ENCODE data around the gene UPF2. TPM values are rescaled to one million over a fixed set of nuclear protein-coding genes. Genes with fewer than 3 reads are reported as not detected.
"Not testable (repeated sequence)": the region's sequence is repeated elsewhere in the genome, so short reads cannot be mapped to it uniquely, and the experiment has no call there.

The UPF2 gene
- 13.1 and 17.1 TPM in 2 replicates for total RNA-seq

- peak; percentile 80 for DNase-seq (ENCODE audit: extremely low read depth, low read depth, low spot score)
Measured at GRCh38 chr10:12042797-12043651, at the start of gene UPF2. UPF2 (minus strand) TSS chr10:12042809; CDS start chr10:12035423, 7,386 bp downstream.

DNA sequence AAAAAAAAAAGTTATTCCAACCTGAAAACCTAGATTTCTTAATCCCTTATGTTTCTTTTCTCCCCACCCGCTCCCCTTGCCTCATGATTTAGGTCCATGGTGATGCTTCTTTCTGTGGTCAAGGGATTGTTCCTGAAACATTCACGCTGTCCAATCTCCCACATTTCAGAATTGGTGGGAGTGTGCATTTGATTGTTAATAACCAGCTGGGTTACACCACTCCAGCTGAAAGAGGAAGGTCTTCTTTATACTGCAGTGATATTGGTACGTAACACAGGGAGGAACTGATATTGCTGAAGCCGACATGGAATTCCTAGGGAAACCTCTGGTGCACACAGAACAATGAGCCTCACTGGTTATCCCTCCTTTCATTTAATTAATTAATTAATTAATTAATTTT lies 48.8 kb upstream of the UPF2 start:
- no peak for DNase-seq (ENCODE audit: extremely low read depth, low read depth, low spot score)

DNA sequence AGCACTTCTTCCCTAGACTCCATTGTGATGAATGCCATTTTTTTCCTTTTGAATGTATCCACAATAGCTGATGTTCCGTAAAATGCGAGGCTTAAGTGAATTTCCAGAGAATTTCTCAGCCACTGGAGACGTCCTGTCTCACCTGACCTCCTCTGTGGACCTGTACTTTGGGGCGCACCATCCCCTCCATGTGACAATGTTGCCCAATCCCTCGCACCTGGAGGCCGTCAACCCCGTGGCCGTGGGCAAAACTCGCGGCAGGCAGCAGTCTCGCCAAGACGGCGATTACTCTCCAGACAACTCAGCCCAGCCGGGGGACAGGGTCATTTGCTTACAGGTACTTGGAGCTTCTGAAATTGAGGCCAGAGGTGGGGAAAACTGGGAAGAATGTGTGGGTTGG lies 46.3 kb upstream of the UPF2 start:
- DNase-seq (ENCODE audit: extremely low read depth, low read depth, low spot score), result no peak

GRCh38 chr10:12081879-12082557 lies 39.4 kb upstream of the UPF2 start:
- no peak for DNase-seq (ENCODE audit: extremely low read depth, low read depth, low spot score)

DNA sequence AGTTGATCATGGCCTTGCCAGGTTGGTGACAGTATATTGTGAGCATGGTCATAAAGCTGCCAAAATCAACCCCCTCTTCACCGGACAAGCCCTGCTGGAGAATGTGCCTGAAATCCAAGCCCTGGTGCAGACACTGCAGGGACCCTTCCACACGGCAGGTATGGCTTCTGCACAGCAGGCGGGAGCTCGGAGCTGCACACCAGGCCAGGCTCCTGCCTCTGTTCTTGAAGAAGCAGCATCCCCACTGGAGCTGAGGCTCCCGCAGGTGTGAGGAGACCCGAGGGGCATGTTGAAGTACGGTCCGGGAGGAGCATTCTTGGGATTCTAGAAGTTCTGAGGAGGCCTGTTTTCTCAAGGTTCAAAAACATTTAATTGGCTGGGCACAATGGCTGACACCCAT lies 38.9 kb upstream of the UPF2 start:
- no peak for DNase-seq (ENCODE audit: extremely low read depth, low read depth, low spot score)

DNA sequence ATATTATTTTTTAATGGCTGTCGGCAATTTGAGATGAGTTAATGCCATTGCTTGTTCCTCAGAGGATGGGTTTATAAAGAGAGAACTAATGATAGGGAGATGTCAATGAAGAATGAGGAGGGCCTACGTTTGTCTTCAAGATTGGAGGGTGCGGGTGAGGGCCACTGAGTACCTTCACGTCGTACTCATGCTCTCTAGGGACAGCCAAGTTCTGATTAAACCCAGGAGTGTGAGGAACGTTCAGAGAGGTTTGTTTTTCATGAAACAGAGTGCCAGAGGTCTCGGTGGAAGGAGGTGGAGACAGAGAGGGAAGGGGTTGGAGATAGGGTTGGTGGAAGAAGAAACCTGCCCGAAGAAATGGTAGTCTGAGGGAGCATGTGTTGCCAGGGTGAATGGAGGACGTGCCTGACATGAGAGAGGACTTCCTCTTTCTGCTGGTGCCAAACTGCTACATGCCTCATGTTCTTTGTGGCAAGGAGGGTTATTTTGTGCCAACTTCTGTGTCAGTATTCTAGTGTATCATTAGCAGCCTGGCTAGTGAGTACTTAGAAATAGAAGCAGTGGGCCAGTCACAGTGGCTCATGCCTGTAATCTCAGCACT lies 35.1 kb upstream of the UPF2 start:
- no peak for DNase-seq (ENCODE audit: extremely low read depth, low read depth, low spot score)

DNA sequence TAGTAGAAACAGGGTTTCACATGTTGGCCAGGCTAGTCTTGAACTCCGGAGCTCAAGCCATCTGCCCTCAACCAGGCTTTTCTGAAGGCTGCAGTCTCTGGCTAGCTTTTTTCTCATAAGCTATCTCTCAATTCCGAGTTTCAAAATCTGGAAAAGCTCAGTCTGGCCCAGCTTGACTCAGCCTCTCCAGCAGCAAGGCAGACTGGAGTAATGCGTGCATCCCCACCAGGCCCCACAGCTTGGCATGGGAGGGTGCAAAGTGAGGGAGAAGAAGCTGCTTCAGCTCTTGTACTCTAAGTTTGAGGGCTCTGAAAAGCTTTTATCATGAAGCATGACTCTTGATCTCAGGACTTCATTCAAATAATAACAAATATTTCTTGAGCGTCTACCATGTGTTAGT lies 30.9 kb upstream of the UPF2 start:
- no peak for DNase-seq (ENCODE audit: extremely low read depth, low read depth, low spot score)

DNA sequence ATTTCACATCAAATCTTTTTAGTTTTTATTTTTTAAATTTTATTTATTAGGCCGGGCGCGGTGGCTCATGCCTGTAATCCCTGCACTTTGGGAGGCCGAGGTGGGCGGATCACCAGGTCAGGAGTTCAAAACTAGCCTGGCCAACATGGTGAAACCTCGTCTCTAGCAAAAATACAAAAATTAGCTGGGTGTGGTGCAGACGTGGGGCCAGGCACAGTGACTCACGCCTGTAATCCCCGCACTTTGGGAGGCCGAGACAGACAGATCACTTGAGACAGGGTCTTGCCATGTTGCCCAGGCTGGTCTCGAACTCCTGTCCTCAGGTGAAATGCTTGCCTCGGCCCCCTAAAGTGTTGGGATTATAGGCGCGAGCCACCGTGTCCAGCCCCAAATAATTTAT lies 28.8 kb upstream of the UPF2 start:
- DNase-seq (ENCODE audit: extremely low read depth, low read depth, low spot score), result not testable (repeated sequence)

- DNase-seq (ENCODE audit: extremely low read depth, low read depth, low spot score), result peak; percentile 52
Measured at GRCh38 chr10:12068449-12069269, 26.1 kb upstream of the UPF2 start, which contains the start of gene DHTKD1. DHTKD1 (plus strand) TSS chr10:12068954; CDS start chr10:12069034, 80 bp downstream.

DNA sequence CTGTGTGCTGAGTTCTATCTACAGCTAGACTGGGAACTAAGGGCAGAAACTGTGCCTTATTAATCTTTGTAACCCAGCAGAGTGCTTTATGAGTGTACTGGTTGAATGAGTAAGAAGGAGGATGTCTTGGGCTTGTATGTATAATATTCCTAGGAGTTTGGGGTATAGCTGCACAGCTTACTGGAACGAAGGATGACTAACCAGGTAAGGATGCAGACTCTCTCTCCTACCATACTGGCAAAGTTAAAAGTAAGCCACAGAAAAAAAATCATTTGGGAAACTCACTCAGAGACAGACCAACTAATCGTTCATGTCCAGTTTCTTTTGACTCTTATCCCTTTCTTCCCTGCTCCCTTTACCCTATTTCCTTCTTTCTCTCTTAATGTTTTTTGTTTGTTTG lies 24.7 kb upstream of the UPF2 start:
- DNase-seq (ENCODE audit: extremely low read depth, low read depth, low spot score), result no peak

DNA sequence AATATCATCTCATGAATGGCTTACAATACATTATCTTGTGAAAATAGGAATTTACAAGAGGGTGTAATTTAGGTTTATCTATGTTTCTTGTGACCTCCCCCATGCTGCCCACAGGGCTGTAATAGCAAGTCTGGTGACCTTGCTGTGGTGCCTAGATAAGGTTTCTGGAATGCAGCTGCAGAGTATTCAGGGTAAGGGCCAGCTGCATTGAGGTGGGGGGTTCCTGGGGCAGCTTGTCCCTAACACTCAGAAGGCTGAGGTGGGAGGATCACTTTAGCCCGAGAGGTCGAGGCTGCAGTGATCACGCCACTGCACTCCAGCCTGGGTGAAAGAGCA lies 20.8 kb upstream of the UPF2 start:
- no peak for DNase-seq (ENCODE audit: extremely low read depth, low read depth, low spot score)

DNA sequence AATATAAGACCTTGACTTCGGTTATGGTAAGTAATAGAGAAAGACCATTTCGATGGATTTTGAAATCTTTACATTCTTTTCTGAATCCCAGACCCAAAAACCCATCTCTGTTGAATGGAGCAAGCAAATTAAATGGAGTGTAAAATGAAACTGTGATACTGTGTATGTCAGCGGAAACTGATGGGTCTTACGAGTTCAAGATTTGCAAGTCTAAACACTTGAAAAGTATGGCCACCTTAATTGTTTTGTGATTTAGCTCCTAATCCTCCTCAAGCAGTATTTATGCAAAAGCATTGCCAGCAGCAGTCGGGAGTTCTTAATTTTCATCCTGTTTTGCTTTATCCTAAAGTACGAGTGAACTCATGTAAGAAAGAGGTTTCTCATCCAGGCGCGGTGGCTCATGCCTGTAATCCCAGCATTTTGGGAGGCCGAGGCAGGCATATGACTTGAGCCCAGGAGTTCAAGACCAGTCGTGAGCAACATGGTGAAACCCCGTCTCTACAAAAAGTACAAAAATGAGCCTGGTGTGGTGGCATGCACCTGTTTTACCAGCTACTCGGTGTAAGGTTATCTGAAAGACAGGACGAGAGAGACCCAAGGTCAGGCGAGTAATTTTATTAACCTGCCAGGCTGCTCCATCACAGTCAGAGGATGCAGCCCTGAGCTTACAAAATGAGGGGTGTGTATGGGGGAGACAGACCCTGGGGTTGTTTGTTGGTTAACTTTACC lies 20.3 kb upstream of the UPF2 start:
- no peak for DNase-seq (ENCODE audit: extremely low read depth, low read depth, low spot score)

DNA sequence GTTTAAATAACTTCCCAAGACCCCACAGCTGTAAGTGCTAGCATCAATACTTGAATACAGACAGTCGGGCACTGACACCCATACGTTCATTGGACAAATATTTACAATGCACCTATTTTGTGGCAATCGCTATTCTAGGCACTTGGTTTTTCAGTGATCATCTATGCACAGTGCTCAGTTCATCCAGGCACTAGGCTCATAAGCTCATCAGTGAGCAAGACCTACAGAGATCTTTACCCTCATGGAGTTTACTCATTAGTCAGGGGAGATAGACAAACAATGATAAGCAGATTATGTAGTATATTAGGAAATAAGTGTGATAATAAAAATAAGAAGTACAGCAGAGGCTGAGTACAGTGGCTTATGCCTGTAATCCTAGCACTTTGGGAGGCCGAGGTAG lies 18.5 kb upstream of the UPF2 start:
- no peak for DNase-seq (ENCODE audit: extremely low read depth, low read depth, low spot score)

GRCh38 chr10:12056748-12057147 lies 14.1 kb upstream of the UPF2 start:
- DNase-seq (ENCODE audit: extremely low read depth, low read depth, low spot score), result no peak

- no peak for DNase-seq (ENCODE audit: extremely low read depth, low read depth, low spot score)
Measured at GRCh38 chr10:12055732-12056131, 13.1 kb upstream of the UPF2 start.

DNA sequence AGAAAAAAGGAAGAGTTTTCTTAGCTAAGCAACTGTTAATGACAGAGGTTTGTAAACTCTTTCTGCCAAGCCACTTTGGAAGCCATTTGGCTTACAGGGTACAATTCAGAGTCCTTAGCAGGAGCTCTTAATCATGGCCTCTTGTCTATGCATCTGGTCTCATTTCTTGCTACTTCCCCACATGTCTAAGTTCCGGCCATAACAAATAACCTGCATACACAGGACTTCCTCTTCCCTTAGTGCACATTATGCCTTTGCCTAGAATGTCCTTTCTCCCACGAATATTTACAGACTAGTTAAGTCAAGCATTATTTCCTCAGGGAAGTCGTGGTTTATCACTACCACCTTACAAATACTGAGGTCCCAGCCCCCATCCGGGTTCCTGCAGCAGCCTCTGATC lies 8.6 kb upstream of the UPF2 start:
- no peak for DNase-seq (ENCODE audit: extremely low read depth, low read depth, low spot score)

- DNase-seq (ENCODE audit: extremely low read depth, low read depth, low spot score), result no peak
Measured at GRCh38 chr10:12050528-12050927, 7.9 kb upstream of the UPF2 start.

GRCh38 chr10:12048547-12048946 lies 5.9 kb upstream of the UPF2 start:
- DNase-seq (ENCODE audit: extremely low read depth, low read depth, low spot score), result no peak

GRCh38 chr10:12045596-12045995 lies 3.0 kb upstream of the UPF2 start:
- no peak for DNase-seq (ENCODE audit: extremely low read depth, low read depth, low spot score)

DNA sequence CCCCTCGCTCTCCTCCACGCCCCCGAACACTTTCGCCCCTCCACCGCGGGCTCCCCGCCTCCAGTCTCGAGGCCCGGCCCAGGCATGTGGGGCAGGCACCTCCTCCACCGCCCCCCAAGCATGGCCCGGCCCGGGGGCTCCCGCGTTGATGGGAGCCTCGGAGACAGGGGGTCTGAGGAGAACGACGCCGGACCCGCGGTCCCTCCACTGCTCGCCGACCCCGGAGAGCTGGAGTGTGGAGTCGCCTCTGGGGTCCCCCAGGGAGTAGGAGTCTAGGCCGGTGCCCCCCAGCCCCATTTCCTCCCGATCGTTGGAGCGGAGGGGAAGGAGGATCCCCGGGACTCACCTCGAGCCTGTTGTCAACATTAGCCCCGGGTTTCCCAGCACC lies 206 bp downstream of the UPF2 start:
- no peak for DNase-seq (ENCODE audit: extremely low read depth, low read depth, low spot score)

Measured in glomerular endothelial cell (primary cell).